K562 (cell line): Measurements from ENCODE around the gene ATRAID. TPM values are rescaled to one million over a fixed set of nuclear protein-coding genes. Genes with fewer than 3 reads are reported as not detected.

Experiments
- ATAC-seq: fragments of 200-7000 bp; cut with Tn5 transposase; 3 replicates; pipeline ENCODE4 v1.9.1; 2020; ENCODE audit warnings: moderate library complexity
- BruUV-seq: library from RNA; stranded (reverse); fragments of 400-500 nt; replicated peaks from 2 replicates; lab custom pipeline; 2021; lab: Mats Ljungman, UMichigan
- CTCF ChIA-PET: fragments of 300-600 bp; formaldehyde crosslinking; extraction: SDS; loops from one replicate; lab custom pipeline; 2021; ENCODE audit warnings: low intra/inter-chr PET ratio; lab: Yijun Ruan, JAX
- POLR2A ChIA-PET: fragments of 300-600, 350-650 bp; sonication (Branson Sonifier 250); formaldehyde crosslinking; extraction: SDS; loops from one replicate; lab custom pipeline; 2021; ENCODE audit warnings: antibody characterized with exemption, inconsistent platforms; lab: Yijun Ruan, JAX
- DNase-seq, 4 experiments: peaks; one replicate each; pipeline versions ENCODE4 v3.0.0 to v3.0.0-alpha.2; 2011 to 2018; ENCODE audit warnings: low spot score in 3 of 4, mixed read lengths in 3 of 4; ENCODE audit errors: extremely low read depth in 1 of 4
- FAIRE-seq: peaks from 2 replicates; lab custom pipeline; 2011; peaks lifted over from hg19 to GRCh38; lab: Jason Lieb, UNC
- H2AFZ ChIP-seq: 2 replicates; pipeline ENCODE4 v1.6.0; 2011; ENCODE audit warnings: low read depth, low read length, control low read depth, inconsistent platforms
- H3K27ac ChIP-seq: fragments of 200-600 bp; 3 replicates; pipeline ENCODE4 v1.8.0; 2011; ENCODE audit warnings: low read depth, mild to moderate bottlenecking, control low read depth, inconsistent platforms, low read length, moderate library complexity, mixed read lengths; ENCODE audit errors: extremely low read depth
- H3K27me3 ChIP-seq, 2 experiments: fragments of 300-600 bp in 1 of 2; 2 replicates in 1 of 2; 3 replicates in 1 of 2; pipeline versions ENCODE4 v1.6.0 to v1.8.0; 2011; ENCODE audit warnings: inconsistent platforms in 2 of 2, low read length in 2 of 2, mild to moderate bottlenecking in 1 of 2, mixed read lengths in 1 of 2, moderate library complexity in 1 of 2; ENCODE audit not compliant: control insufficient read depth in 2 of 2, insufficient read depth in 2 of 2
- H3K36me3 ChIP-seq: fragments of 300-600 bp; 3 replicates; pipeline ENCODE4 v1.8.0; 2011; ENCODE audit warnings: mild to moderate bottlenecking, low read length, inconsistent platforms; ENCODE audit not compliant: control insufficient read depth, insufficient read depth
- H3K4me1 ChIP-seq, 2 experiments: fragments of 200-600 bp in 1 of 2; replicated peaks in 1 of 2; 2 replicates in 1 of 2; 3 replicates in 1 of 2; pipeline versions ENCODE4 v1.5.1 to v1.8.0; 2011; ENCODE audit warnings: inconsistent platforms in 2 of 2, low read length in 2 of 2, mild to moderate bottlenecking in 1 of 2, mixed read lengths in 1 of 2, moderate library complexity in 1 of 2; ENCODE audit not compliant: control insufficient read depth in 2 of 2, insufficient read depth in 2 of 2
- H3K4me2 ChIP-seq: 2 replicates; pipeline ENCODE4 v1.6.1; 2011; ENCODE audit warnings: low read length, control low read depth, inconsistent platforms, mixed read lengths; ENCODE audit not compliant: insufficient read depth
- H3K4me3 ChIP-seq: fragments of 200-600 bp; sonication (generic), shearing (Covaris generic); 2 replicates; pipeline ENCODE4 v1.5.1; 2016; ENCODE audit warnings: control low read depth, inconsistent platforms
- H3K79me2 ChIP-seq: fragments of 200-600 bp; 3 replicates; pipeline ENCODE4 v1.8.0; 2011; ENCODE audit warnings: low read length, inconsistent platforms; ENCODE audit not compliant: control insufficient read depth, insufficient read depth
- H3K9ac ChIP-seq, 2 experiments: 2 replicates each; pipeline versions ENCODE4 v1.6.0 to v1.6.1; 2011; ENCODE audit warnings: low read depth in 2 of 2, low read length in 2 of 2, control low read depth in 1 of 2, inconsistent platforms in 1 of 2, mild to moderate bottlenecking in 1 of 2, mixed read lengths in 1 of 2; ENCODE audit not compliant: insufficient read depth in 1 of 2
- H3K9me1 ChIP-seq: one replicate; pipeline ENCODE4 v1.6.0; 2011; ENCODE audit warnings: inconsistent platforms, mild to moderate bottlenecking, low read length, moderate library complexity; ENCODE audit not compliant: control insufficient read depth, insufficient read depth
- H3K9me3 ChIP-seq: replicated peaks from 2 replicates; pipeline ENCODE4 v1.5.1; 2011; ENCODE audit warnings: low read depth, low read length, inconsistent platforms; ENCODE audit not compliant: control insufficient read depth, insufficient read depth
- H4K20me1 ChIP-seq: replicated peaks from 2 replicates; pipeline ENCODE4 v1.6.1; 2011; ENCODE audit warnings: low read length, inconsistent platforms, mixed read lengths; ENCODE audit not compliant: control insufficient read depth, insufficient read depth
- ARNT ChIP-seq, 2 experiments: fragments of 450-650 bp; IDR thresholded peaks; 2 replicates each; pipeline ENCODE4 v1.6.1; 2016; ENCODE audit warnings: mild to moderate bottlenecking in 1 of 2
- BCL6 ChIP-seq: fragments of 250-450 bp; sonication (Bioruptor Pico); IDR thresholded peaks from 2 replicates; pipeline ENCODE4 v1.4.0; 2020
- CCAR2 ChIP-seq: fragments of 200-400 bp; formaldehyde crosslinking; IDR thresholded peaks from 2 replicates; pipeline ENCODE4 v1.6.1; 2017; ENCODE audit warnings: mild to moderate bottlenecking, low read depth, low read length
- CHD2 ChIP-seq: IDR thresholded peaks from 2 replicates; pipeline ENCODE4 v1.6.1; 2011; ENCODE audit warnings: low read depth, low read length
- IFI16 ChIP-seq: fragments of 250-450 bp; sonication (Bioruptor Pico); IDR thresholded peaks from 2 replicates; pipeline ENCODE4 v2.1.2; 2022; ENCODE audit warnings: mild to moderate bottlenecking, inconsistent platforms
- JUN ChIP-seq, 2 experiments: sonication (generic) in 1 of 2; formaldehyde crosslinking in 1 of 2; IDR thresholded peaks; 2 replicates each; pipeline versions ENCODE4 v1.6.1 to v1.8.0; 2012 to 2022; ENCODE audit warnings: borderline replicate concordance in 2 of 2, mild to moderate bottlenecking in 2 of 2, improper control_type of control experiment in 1 of 2, low read depth in 1 of 2, low read length in 1 of 2, missing genetic modification reagents in 1 of 2
- MAFK ChIP-seq: IDR thresholded peaks from 2 replicates; pipeline ENCODE4 v1.6.1; 2011; ENCODE audit warnings: low read length, improper control_type of control experiment
- RCOR1 ChIP-seq, 2 experiments: IDR thresholded peaks; 2 replicates each; pipeline ENCODE4 v1.6.1; 2012; ENCODE audit warnings: low read depth in 2 of 2, low read length in 2 of 2, borderline replicate concordance in 1 of 2, improper control_type of control experiment in 1 of 2
- ZFP30 ChIP-seq: fragments of 250-450 bp; sonication (Bioruptor Pico); IDR thresholded peaks from 2 replicates; pipeline ENCODE4 v1.8.0; 2022; ENCODE audit warnings: moderate library complexity, mild to moderate bottlenecking, inconsistent platforms, borderline replicate concordance
- ZNF79 ChIP-seq: fragments of 250-450 bp; sonication (Bioruptor Pico); IDR thresholded peaks from 2 replicates; pipeline ENCODE4 v1.4.0; 2020; ENCODE audit warnings: low read depth, mild to moderate bottlenecking, moderate library complexity
- WGBS: fragments of 100-300 bp; shearing (Covaris generic); methylation state at CpG from one replicate; pipeline ENCODE4 v1.1.6; 2016; ENCODE audit warnings: low coverage, mixed read lengths; ENCODE audit not compliant: insufficient coverage; ENCODE audit errors: missing lambda C conversion rate; 5-methylcytosine and 5-hydroxymethylcytosine counted together
- in situ Hi-C: fragments of 300-500 bp; cut with MboI; formaldehyde crosslinking; loops from 4 replicates; pipeline ENCODE4 v1.15.0; 2018; ENCODE audit warnings: inconsistent platforms, mixed read lengths
- intact Hi-C: fragments of 100-400 bp; cut with micrococcal nuclease; formaldehyde crosslinking; loops from 2 replicates; pipeline ENCODE4 v1.14.2; 2022
- polyA plus RNA-seq, 8 experiments: library from polyadenylated mRNA; depleted of rRNA in 4 of 8; stranded (reverse) in 5 of 8; unstranded in 3 of 8; fragments of >200 nt; fragmentation: Nextera tagmentation in 2 of 8; fragmentation: Illumina TruSeq in 1 of 8; extraction: Ambion mirVana in 2 of 8; extraction: Trizol in 1 of 8; gene quantifications; 2 replicates each; pipeline versions ENCODE4 v1.2.1 to v1.2.3, GENCODE V29; 2011 to 2014; ENCODE audit warnings: inconsistent platforms in 1 of 8, missing spikeins in 1 of 8
- total RNA-seq, 7 experiments: library from RNA; depleted of rRNA in 6 of 7; stranded (reverse); fragments of >200 nt in 6 of 7; fragmentation: Illumina TruSeq in 2 of 7; extraction: Trizol in 2 of 7; gene quantifications; 2 replicates each; pipeline versions ENCODE4 v1.2.1 to v1.2.3, GENCODE V29; 2011 to 2021; ENCODE audit warnings: low replicate concordance in 1 of 7
- TF ChIP-seq, protein P1 (sequence below): IDR thresholded peaks from 3 replicates; pipeline ENCODE4 v1.6.1; 2011; ENCODE audit warnings: borderline replicate concordance, mild to moderate bottlenecking; ENCODE audit not compliant: insufficient read length, insufficient read depth
- TF ChIP-seq, protein P2 (sequence below): fragments of 250-450 bp; sonication (Bioruptor Pico); IDR thresholded peaks from 2 replicates; pipeline ENCODE4 v1.8.0; 2022; ENCODE audit warnings: inconsistent platforms, mild to moderate bottlenecking, moderate library complexity, borderline replicate concordance
- TF ChIP-seq, protein P3 (sequence below): fragments of 450-650 bp; IDR thresholded peaks from 2 replicates; pipeline ENCODE4 v1.6.1; 2017; ENCODE audit warnings: mild to moderate bottlenecking, moderate library complexity

The ATRAID gene
- total and polyA plus RNA-seq, 9 of the 15 experiments (the other 6 are each of a cell fraction or from before 2014, with no cell fraction given), result 70.2 to 187 (median 108) TPM

DNA sequence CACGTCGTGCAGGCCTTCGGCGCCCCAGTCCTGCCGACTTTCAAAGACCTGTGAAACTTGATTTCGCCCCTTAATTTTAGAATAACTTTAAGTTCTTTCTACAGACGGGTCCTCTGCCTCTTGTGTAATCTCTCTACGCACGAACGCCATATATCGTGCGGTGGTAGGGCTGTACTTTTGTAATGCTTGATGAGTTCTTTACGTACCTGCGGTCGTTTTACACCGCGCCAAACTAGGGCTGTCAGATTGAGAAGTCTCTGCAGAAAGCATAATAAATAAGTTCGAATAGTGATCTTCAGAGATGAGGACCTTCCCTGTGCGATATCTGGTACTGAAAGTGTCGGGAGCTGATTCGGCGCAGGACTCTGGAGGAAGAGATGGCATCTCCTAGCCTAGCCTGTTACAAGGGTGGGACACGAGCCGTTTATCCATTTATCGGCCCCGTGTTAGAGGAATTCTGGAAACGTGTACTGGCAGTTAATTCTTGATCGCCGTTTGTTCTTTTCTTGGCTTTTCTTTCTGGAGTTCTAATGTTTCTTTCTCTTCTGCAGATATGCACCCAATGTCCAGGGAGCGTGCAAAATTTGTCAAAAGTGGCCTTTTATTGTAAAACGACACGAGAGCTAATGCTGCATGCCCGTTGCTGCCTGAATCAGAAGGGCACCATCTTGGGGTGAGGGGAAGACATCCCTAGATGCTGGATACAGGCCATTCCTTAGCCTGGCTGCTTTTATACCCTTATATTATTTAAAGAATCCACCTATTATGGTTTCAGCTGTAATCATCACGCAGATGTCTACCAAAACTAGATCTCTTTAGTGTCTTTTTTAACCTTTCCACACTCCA, 1.0 kb downstream of the ATRAID start (continued):
- 0 out of 4 replicates have a peak, but pooled peaks of 1 of the 2 experiments have one; percentile 15 for TF ChIP-seq RCOR1 (IDR thresholded peaks at IDR 0.05; ENCODE audit: borderline replicate concordance in 1 of 2, low read depth in 2 of 2, low read length in 2 of 2)

DNA sequence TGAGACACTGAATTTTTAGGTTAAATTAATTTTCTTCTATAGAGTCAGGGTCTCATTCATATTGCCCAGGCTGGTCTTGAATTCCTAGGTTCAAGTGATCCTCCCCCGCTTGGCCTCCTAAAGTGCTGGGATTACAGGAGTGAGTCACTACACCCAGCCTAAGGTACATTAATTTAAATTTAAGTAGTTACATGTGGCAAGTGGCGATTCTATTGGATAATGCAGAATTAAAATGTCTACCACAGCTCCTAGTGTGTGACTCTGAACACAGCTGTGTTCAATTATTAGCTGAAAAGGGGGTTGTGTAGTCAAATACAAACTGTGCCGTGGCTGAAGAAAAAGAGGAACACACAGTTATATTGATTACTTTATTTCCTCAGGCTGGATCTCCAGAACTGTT, 3.1 kb downstream of the ATRAID start:
- ChIA-PET CTCF (no interaction called here), POLR2A (no interaction called here)
- no TSS peak for BruUV-seq
- TF ChIP-seq BCL6 (CRISPR knock-in tag) (no peak), JUN (IDR thresholded peaks at IDR 0.05; ENCODE audit: borderline replicate concordance, low read depth, low read length) (no peak), JUN (CRISPR knock-in tag; IDR thresholded peaks at IDR 0.05; ENCODE audit: borderline replicate concordance) (no peak), ZNF79 (CRISPR knock-in tag) (no peak), ZFP30 (CRISPR knock-in tag) (no peak), CHD2 (no peak), MAFK (no peak), IFI16 (CRISPR knock-in tag) (no peak), CCAR2 (no peak), ARNT (IDR thresholded peaks at IDR 0.05) (no peak)
- TF ChIP-seq, protein P1, sequence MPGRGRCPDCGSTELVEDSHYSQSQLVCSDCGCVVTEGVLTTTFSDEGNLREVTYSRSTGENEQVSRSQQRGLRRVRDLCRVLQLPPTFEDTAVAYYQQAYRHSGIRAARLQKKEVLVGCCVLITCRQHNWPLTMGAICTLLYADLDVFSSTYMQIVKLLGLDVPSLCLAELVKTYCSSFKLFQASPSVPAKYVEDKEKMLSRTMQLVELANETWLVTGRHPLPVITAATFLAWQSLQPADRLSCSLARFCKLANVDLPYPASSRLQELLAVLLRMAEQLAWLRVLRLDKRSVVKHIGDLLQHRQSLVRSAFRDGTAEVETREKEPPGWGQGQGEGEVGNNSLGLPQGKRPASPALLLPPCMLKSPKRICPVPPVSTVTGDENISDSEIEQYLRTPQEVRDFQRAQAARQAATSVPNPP, result no peak
- TF ChIP-seq, protein P2, sequence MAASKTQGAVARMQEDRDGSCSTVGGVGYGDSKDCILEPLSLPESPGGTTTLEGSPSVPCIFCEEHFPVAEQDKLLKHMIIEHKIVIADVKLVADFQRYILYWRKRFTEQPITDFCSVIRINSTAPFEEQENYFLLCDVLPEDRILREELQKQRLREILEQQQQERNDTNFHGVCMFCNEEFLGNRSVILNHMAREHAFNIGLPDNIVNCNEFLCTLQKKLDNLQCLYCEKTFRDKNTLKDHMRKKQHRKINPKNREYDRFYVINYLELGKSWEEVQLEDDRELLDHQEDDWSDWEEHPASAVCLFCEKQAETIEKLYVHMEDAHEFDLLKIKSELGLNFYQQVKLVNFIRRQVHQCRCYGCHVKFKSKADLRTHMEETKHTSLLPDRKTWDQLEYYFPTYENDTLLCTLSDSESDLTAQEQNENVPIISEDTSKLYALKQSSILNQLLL, result no peak
- TF ChIP-seq, protein P3, sequence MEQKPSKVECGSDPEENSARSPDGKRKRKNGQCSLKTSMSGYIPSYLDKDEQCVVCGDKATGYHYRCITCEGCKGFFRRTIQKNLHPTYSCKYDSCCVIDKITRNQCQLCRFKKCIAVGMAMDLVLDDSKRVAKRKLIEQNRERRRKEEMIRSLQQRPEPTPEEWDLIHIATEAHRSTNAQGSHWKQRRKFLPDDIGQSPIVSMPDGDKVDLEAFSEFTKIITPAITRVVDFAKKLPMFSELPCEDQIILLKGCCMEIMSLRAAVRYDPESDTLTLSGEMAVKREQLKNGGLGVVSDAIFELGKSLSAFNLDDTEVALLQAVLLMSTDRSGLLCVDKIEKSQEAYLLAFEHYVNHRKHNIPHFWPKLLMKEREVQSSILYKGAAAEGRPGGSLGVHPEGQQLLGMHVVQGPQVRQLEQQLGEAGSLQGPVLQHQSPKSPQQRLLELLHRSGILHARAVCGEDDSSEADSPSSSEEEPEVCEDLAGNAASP, result no peak

More for the DNA sequence above, 3.1 kb downstream of the ATRAID start:
- Histone ChIP-seq H3K27me3 (no peaks in the 10 kb centered on the region), H3K4me1 (peaks cover 28 to 33% of the 10 kb centered on the region in 2 experiments), H3K36me3 (peaks cover 50% of the 10 kb centered on the region), H3K4me3 (no peak overlapping the region), H3K9ac (no peak overlapping the region), H3K9me3 (no peaks in the 10 kb centered on the region), H3K79me2 (peaks cover 57% of the 10 kb centered on the region), H4K20me1 (no peaks in the 10 kb centered on the region), H3K4me2 (no peak overlapping the region), H3K27ac (no peak overlapping the region), H3K9me1 (no peaks in the 10 kb centered on the region), H2AFZ (no peak overlapping the region)
- WGBS, result 89% methylated on average over 3 of the region's 3 CpGs
- in situ Hi-C loops (no loop called here), intact Hi-C loops (loop anchor here (5.0 kb wide), 1 partner anchor 118 kb away; no protein-coding TSS in a partner anchor)
- FAIRE-seq, result no peak
- no peak for DNase-seq
- ATAC-seq, result no peak
